Thyroid gland (tissue), 4 donors: ENCODE measurements around the gene TUFT1. TPM values are rescaled to one million over a fixed set of nuclear protein-coding genes. Genes with fewer than 3 reads are reported as not detected.

Source experiments
- DNase-seq, 2 donors: peaks; one replicate each; pipeline ENCODE4 v3.0.0-alpha.2; 2019
- H3K27ac ChIP-seq, 3 donors: fragments of 200-600 bp; sonication (generic); 1 replicate in 2 of 3; 2 replicates in 1 of 3; pipeline ENCODE4 v1.5.1; 2016 to 2019; ENCODE audit warnings: mild to moderate bottlenecking in 1 of 3, moderate library complexity in 1 of 3
- H3K27me3 ChIP-seq: fragments of 200-600 bp; sonication (generic); one replicate; pipeline ENCODE4 v1.5.1; 2019
- H3K36me3 ChIP-seq, 2 donors: fragments of 200-600 bp; sonication (generic); one replicate each; pipeline ENCODE4 v1.5.1; 2016 to 2019
- H3K4me1 ChIP-seq, 2 donors: fragments of 200-600 bp; sonication (generic); one replicate each; pipeline ENCODE4 v1.5.1; 2017 to 2019
- H3K4me3 ChIP-seq, 3 donors: fragments of 200-600 bp; sonication (generic); replicated peaks in 1 of 3; 1 replicate in 2 of 3; 2 replicates in 1 of 3; pipeline ENCODE4 v1.5.1; 2016; ENCODE audit warnings: mild to moderate bottlenecking in 1 of 3
- H3K9me3 ChIP-seq: fragments of 200-600 bp; sonication (generic); one replicate; pipeline ENCODE4 v1.5.1; 2017
- POLR2A ChIP-seq, 2 donors: fragments of 450-650 bp; IDR thresholded peaks; one replicate each; pipeline ENCODE4 v1.6.1; 2017; ENCODE audit warnings: antibody characterized with exemption in 2 of 2, mild to moderate bottlenecking in 2 of 2, moderate library complexity in 1 of 2
- WGBS, 2 donors: methylation state at CpG; one replicate each; pipeline ENCODE4 v1.1.5; 2017; 5-methylcytosine and 5-hydroxymethylcytosine counted together
- intact Hi-C: fragments of 100-400 bp; cut with DNase I; formaldehyde crosslinking; loops from one replicate; pipeline ENCODE4 v1.15.1; 2023
- total RNA-seq, 4 donors: library from RNA; depleted of rRNA; stranded (reverse); fragments of >200 nt; gene quantifications; one replicate each; pipeline ENCODE4 v1.2.3, GENCODE V29; 2016
- TF ChIP-seq, protein P1 (sequence below), 6 experiments: fragments of 200-600 bp in 3 of 6; fragments of 450-650 bp in 3 of 6; sonication (generic) in 3 of 6; IDR thresholded peaks; one replicate each; pipeline ENCODE4 v1.5.1; 2016 to 2019; ENCODE audit warnings: antibody characterized with exemption in 6 of 6, mild to moderate bottlenecking in 2 of 6, inconsistent platforms in 1 of 6, moderate library complexity in 1 of 6

The TUFT1 gene
- total RNA-seq, 4 donors from 2014 or later, result 4.0 to 8.8 (median 5.0) TPM

DNA sequence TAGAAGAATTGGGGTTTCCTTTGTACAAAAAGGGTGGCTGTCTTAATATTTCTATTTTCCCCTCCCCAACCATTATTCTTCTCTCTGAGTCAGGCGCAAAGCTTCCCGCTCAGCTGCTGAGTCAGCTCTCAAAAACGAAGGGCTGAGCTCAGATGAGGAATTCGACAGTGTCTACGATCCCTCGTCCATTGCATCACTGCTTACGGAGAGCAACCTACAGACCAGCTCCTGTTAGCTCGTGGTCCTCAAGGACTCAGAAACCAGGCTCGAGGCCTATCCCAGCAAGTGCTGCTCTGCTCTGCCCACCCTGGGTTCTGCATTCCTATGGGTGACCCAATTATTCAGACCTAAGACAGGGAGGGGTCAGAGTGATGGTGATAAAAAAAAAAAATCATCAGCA, 3.0 kb upstream of the TUFT1 start:
- intact Hi-C loops, result loop anchor here (2.0 to 10.0 kb wide), 3 partner anchors 24 to 298 kb away; partner anchors contain the start of genes C2CD4D and RORC
- H3K27ac ChIP-seq, result no peak overlapping the region
- no peak for TF ChIP-seq POLR2A (IDR thresholded peaks at IDR 0.05)
- TF ChIP-seq, protein P1, sequence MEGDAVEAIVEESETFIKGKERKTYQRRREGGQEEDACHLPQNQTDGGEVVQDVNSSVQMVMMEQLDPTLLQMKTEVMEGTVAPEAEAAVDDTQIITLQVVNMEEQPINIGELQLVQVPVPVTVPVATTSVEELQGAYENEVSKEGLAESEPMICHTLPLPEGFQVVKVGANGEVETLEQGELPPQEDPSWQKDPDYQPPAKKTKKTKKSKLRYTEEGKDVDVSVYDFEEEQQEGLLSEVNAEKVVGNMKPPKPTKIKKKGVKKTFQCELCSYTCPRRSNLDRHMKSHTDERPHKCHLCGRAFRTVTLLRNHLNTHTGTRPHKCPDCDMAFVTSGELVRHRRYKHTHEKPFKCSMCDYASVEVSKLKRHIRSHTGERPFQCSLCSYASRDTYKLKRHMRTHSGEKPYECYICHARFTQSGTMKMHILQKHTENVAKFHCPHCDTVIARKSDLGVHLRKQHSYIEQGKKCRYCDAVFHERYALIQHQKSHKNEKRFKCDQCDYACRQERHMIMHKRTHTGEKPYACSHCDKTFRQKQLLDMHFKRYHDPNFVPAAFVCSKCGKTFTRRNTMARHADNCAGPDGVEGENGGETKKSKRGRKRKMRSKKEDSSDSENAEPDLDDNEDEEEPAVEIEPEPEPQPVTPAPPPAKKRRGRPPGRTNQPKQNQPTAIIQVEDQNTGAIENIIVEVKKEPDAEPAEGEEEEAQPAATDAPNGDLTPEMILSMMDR (IDR thresholded peaks at IDR 0.05), result no peak
- H3K4me1 ChIP-seq, result peaks cover 8 to 19% of the 10 kb centered on the region in 2 donors
- WGBS, 2 donors, result 85 to 91% methylated on average over 9 of the region's 9 CpGs
- no peaks in the 10 kb centered on the region for H3K27me3 ChIP-seq
- no peak overlapping the region for H3K4me3 ChIP-seq
- H3K9me3 ChIP-seq, result no peaks in the 10 kb centered on the region
- DNase-seq, result no peak
- H3K36me3 ChIP-seq, result no peaks in the 10 kb centered on the region

DNA sequence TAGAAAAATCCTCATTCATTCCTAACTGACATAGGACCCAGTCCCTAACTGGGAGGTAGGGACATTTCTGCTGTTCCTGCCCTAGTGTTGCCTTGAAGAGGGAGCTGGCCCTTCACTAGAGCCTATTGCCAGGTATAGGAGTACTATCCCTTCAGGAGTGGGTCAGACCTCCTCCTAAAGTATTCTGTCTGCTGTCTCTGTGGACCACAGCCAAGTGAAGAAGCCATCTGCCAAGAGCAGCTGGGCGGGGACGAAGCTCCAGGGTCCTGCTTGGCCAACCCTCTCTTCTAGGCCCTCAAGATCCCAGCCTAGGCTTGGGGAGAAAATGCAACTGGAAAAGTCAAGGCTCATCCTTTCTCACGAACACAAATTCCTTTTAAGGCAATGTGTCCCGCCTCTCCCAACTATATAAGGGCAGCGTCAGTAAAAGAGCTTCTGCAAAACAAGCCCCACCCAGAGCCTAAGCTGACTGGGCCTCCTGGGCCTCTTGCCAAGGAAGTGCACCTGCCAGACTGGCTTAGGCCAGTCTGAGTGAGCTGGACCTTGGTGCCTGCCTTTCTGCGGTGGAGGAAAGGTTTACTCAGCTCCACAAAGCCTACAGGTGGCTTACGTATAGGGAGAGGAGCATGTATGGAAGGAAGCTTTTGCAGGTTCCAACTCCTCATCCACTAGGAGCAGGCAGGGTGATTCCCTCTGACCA, 638 bp upstream of the TUFT1 start:
- intact Hi-C loops, result loop anchor here (10.0 kb wide), 2 partner anchors 195 to 295 kb away; partner anchors contain the start of genes C2CD4D and RORC
- peak overlapping the region in 1 of 3 donors; percentile 67 for H3K4me3 ChIP-seq
- peak overlapping the region; percentile 91 to 97 (median 93) for H3K27ac ChIP-seq

DNA sequence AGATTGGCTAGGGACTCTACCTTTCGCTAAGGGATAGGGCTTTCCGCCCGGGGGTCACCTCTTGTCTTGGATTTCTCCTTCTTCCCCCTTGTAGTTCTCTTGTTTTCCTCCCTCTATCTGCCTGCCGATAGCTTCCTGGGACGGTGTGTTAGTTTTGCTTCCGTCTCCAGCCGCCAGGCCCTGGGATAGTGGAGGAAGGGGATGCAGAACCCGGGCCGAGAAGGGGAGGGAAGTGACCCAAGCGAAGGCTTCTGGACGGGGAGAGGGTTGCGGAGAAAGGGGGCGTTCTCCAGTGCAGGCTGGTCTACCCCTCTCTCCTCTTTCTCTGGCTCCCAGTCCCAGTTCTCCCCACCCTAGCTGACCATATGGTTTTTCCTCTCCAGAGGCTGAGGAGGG, 871 bp downstream of the TUFT1 start:
- 13 to 18% methylated on average over 13 of the region's 13 CpGs for WGBS, 2 donors
- TF ChIP-seq, protein P1 (IDR thresholded peaks at IDR 0.05), result no peak
- no peak for TF ChIP-seq POLR2A (IDR thresholded peaks at IDR 0.05)
- H3K27ac ChIP-seq, result peak overlapping the region; percentile 91 to 97 (median 93)
- no peaks in the 10 kb centered on the region for H3K27me3 ChIP-seq
- intact Hi-C loops, result no loop called here
- peaks cover 8 to 19% of the 10 kb centered on the region in 2 donors for H3K4me1 ChIP-seq
- peak overlapping the region; percentile 13 to 97 (median 67) for H3K4me3 ChIP-seq
- H3K9me3 ChIP-seq, result no peaks in the 10 kb centered on the region
- H3K36me3 ChIP-seq, result no peaks in the 10 kb centered on the region
- peak; percentile 27 to 36 for DNase-seq

More for the DNA sequence above, 638 bp upstream of the TUFT1 start:
- no peaks in the 10 kb centered on the region for H3K27me3 ChIP-seq
- peaks cover 8 to 19% of the 10 kb centered on the region in 2 donors for H3K4me1 ChIP-seq
- TF ChIP-seq POLR2A (IDR thresholded peaks at IDR 0.05), result no peak
- TF ChIP-seq, protein P1 (IDR thresholded peaks at IDR 0.05), result no peak
- no peaks in the 10 kb centered on the region for H3K9me3 ChIP-seq
- DNase-seq, result peak; percentile 95 to 97
- no peaks in the 10 kb centered on the region for H3K36me3 ChIP-seq
- 14 to 34% methylated on average over 4 to 7 of the region's 7 CpGs for WGBS, 2 donors

DNA sequence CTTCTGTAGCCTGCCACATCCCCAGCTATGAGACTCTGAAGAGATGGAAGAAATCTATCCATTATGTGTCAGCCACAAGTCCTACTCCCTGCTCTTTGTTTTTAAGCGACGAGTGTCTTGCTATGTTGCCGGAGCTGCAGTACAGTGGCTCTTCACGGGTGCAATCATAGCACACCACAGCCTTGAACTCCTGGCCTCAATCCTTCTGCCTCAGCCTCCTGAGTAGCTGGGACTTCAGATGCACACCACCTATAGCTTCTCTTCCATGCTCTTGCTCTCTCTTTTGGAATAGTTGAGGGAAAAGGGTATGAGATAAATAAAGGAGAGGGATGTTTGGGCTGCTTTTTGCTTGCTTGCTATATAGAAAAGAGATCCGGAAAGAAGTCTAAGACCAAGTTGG, 1.6 kb downstream of the TUFT1 start:
- Histone ChIP-seq H3K4me1 (peaks cover 8 to 21% of the 10 kb centered on the region in 2 donors), H3K4me3 (no peak overlapping the region), H3K36me3 (no peaks in the 10 kb centered on the region), H3K27ac (no peak overlapping the region), H3K27me3 (no peaks in the 10 kb centered on the region), H3K9me3 (no peaks in the 10 kb centered on the region)
- WGBS, 2 donors, result 88 to 94% methylated on average over 5 of the region's 5 CpGs
- intact Hi-C loops, result no loop called here
- TF ChIP-seq, protein P1 (IDR thresholded peaks at IDR 0.05), result no peak
- no peak for TF ChIP-seq POLR2A (IDR thresholded peaks at IDR 0.05)
- DNase-seq, result no peak

DNA sequence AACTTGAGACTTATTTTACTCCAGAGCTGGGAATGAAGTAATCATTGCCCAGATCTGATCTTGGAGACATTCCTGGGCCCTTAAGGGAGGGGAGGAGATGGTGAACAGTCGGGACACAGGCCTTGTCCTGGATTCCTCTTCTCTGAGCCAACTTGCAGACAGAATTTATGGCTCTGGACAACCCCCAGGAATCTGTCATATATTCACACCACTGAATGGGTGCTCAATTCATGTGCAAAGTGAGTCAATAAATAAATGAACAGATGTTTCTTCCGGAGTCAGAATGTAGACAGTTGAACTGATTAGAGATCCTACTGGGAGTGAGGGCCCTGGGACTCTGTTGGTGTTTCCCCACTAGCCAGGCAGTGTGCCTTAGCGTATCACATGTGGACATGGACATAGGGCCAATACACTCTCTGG, 2.6 kb downstream of the TUFT1 start:
- Histone ChIP-seq H3K36me3 (no peaks in the 10 kb centered on the region), H3K4me1 (peaks cover 11 to 30% of the 10 kb centered on the region in 2 donors), H3K9me3 (no peaks in the 10 kb centered on the region), H3K27ac (no peak overlapping the region), H3K4me3 (no peak overlapping the region), H3K27me3 (no peaks in the 10 kb centered on the region)
- intact Hi-C loops, result no loop called here
- no peak for DNase-seq
- no peak for TF ChIP-seq POLR2A (IDR thresholded peaks at IDR 0.05)
- TF ChIP-seq, protein P1 (IDR thresholded peaks at IDR 0.05), result no peak
- WGBS, 2 donors, result 69 to 81% methylated on average over 3 of the region's 3 CpGs
